ENCODE measurements around the gene MCRIP1. TPM values are rescaled to one million over a fixed set of nuclear protein-coding genes. Genes with fewer than 3 reads are reported as not detected.

MCRIP1 gene
- total and polyA plus RNA-seq, 2 donors, result 96.2 to 120 TPM

DNA sequence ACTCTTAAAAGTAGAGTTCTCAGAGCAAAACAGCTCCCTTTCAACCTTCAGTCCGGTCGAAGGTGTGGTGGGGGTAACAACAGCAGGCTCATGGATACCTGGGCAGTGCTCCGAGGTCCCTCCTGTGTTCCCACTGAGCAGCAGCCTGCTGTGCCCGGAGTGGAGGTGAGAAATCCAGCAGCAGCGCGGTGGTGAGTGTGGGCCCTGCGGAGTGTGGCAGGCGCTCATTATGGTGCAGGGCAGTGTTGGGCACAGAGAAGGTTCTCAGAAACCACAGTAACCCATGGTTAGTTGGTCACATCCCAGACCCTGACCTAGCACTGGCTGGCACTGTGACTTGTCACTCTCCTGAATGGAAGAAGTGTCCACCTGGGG lies 32.3 kb upstream of the MCRIP1 start:
- Histone ChIP-seq H3K4me1 (ENCODE audit: control insufficient read depth in 2 of 2, insufficient read depth in 2 of 2, low read length in 2 of 2) (peaks cover 13 to 46% of the 10 kb centered on the region in 2 donors), H3K36me3 (ENCODE audit: control insufficient read depth in 2 of 2, insufficient read depth in 2 of 2, low read length in 1 of 2) (peaks cover 45 to 47% of the 10 kb centered on the region in 2 donors)
- WGBS, result 98% methylated on average over 8 of the region's 8 CpGs

GRCh38 chr17:81863833-81864768 lies 31.0 kb upstream of the MCRIP1 start:
- Histone ChIP-seq H3K36me3 (ENCODE audit: control insufficient read depth in 2 of 2, insufficient read depth in 2 of 2, low read length in 1 of 2) (peaks cover 37% of the 10 kb centered on the region in 2 donors), H3K4me3 (ENCODE audit: low read length in 2 of 2) (no peak overlapping the region), H3K4me1 (ENCODE audit: control insufficient read depth in 2 of 2, insufficient read depth in 2 of 2, low read length in 2 of 2) (peaks cover 14 to 42% of the 10 kb centered on the region in 2 donors), H3K27me3 (ENCODE audit: control insufficient read depth in 2 of 2, insufficient read depth in 1 of 2, low read length in 1 of 2) (peaks cover 0 to 2% of the 10 kb centered on the region in 2 donors), H3K9me3 (ENCODE audit: control insufficient read depth in 2 of 2, insufficient read depth in 1 of 2, low read length in 1 of 2) (no peaks in the 10 kb centered on the region), H3K27ac (ENCODE audit: low read depth in 1 of 2, low read length in 1 of 2) (peak overlapping the region in 1 of 2 donors; percentile 60)
- WGBS, result 96% methylated on average over 9 of the region's 9 CpGs
- DNase-seq (ENCODE audit: low read depth in 6 of 9, low spot score in 9 of 9), result no peak

More for the DNA sequence above, 32.3 kb upstream of the MCRIP1 start:
- Histone ChIP-seq H3K9me3 (ENCODE audit: control insufficient read depth in 2 of 2, insufficient read depth in 1 of 2, low read length in 1 of 2) (no peaks in the 10 kb centered on the region), H3K27ac (ENCODE audit: low read depth in 1 of 2, low read length in 1 of 2) (no peak overlapping the region), H3K27me3 (ENCODE audit: control insufficient read depth in 2 of 2, insufficient read depth in 1 of 2, low read length in 1 of 2) (peaks cover 0 to 2% of the 10 kb centered on the region in 2 donors), H3K4me3 (ENCODE audit: low read length in 2 of 2) (no peak overlapping the region)
- DNase-seq (ENCODE audit: low read depth in 6 of 9, low spot score in 9 of 9), result no peak

GRCh38 chr17:81863123-81863675 lies 30.1 kb upstream of the MCRIP1 start:
- DNase-seq (ENCODE audit: low read depth in 6 of 9, low spot score in 9 of 9), result no peak
- no peaks in the 10 kb centered on the region for H3K27me3 ChIP-seq (ENCODE audit: control insufficient read depth in 2 of 2, insufficient read depth in 1 of 2, low read length in 1 of 2)
- H3K27ac ChIP-seq (ENCODE audit: low read depth in 1 of 2, low read length in 1 of 2), result no peak overlapping the region
- peaks cover 37% of the 10 kb centered on the region in 2 donors for H3K36me3 ChIP-seq (ENCODE audit: control insufficient read depth in 2 of 2, insufficient read depth in 2 of 2, low read length in 1 of 2)
- 94% methylated on average over 6 of the region's 6 CpGs for WGBS
- peaks cover 23 to 47% of the 10 kb centered on the region in 2 donors for H3K4me1 ChIP-seq (ENCODE audit: control insufficient read depth in 2 of 2, insufficient read depth in 2 of 2, low read length in 2 of 2)
- H3K9me3 ChIP-seq (ENCODE audit: control insufficient read depth in 2 of 2, insufficient read depth in 1 of 2, low read length in 1 of 2), result peaks cover 0 to 5% of the 10 kb centered on the region in 2 donors
- H3K4me3 ChIP-seq (ENCODE audit: low read length in 2 of 2), result no peak overlapping the region

DNA sequence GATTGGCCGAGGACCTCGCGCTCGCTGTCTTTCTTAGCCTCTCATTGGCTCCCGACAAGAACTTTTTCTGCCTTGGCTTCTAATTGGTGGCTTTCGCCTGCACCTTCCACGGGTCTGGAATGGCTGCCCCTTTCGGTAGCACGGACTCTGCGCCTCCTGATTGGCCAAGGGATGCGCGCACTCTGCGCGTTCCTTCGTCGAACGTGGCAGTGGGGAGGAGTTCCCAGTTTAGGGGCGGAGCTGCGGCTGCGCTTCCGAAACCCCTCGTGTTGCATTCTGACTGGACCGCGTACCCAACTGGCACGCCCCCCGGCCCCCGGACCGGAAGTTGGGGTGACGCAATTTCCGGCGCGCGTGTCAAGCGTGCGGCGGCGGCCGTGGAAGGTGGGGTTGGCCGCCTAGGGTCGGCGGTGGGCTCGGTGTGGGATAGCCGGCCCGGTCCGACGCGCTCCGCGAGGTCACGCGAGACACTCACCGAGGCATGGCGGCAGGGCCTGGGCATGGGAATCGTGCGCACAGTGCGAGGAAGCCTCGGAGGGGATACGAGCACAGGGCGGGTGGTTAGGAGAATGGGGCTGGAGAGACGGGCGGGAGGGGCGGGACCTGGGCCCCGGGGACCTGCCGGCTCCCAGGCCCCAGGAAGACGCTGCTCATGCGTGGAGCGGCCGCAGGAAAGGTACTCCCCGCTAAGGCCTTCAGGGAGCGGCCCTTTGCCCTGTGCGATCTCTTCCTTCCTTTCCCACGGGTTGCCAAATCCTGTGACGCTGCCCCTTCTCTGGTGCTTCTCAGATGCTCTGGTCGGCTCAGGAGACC lies 27.9 kb upstream of the MCRIP1 start:
- peaks cover 28 to 32% of the 10 kb centered on the region in 2 donors for H3K36me3 ChIP-seq (ENCODE audit: control insufficient read depth in 2 of 2, insufficient read depth in 2 of 2, low read length in 1 of 2)
- H3K4me1 ChIP-seq (ENCODE audit: control insufficient read depth in 2 of 2, insufficient read depth in 2 of 2, low read length in 2 of 2), result peaks cover 24 to 34% of the 10 kb centered on the region in 2 donors
- peak; percentile 99 to 100 (median 100) for DNase-seq (ENCODE audit: low read depth in 6 of 9, low spot score in 9 of 9)
- peak overlapping the region; percentile 64 to 97 for H3K4me3 ChIP-seq (ENCODE audit: low read length in 2 of 2)
- H3K27me3 ChIP-seq (ENCODE audit: control insufficient read depth in 2 of 2, insufficient read depth in 1 of 2, low read length in 1 of 2), result no peaks in the 10 kb centered on the region
- H3K9me3 ChIP-seq (ENCODE audit: control insufficient read depth in 2 of 2, insufficient read depth in 1 of 2, low read length in 1 of 2), result peaks cover 0 to 7% of the 10 kb centered on the region in 2 donors
- under 1% methylated on average over 74 of the region's 74 CpGs for WGBS
- peak overlapping the region; percentile 90 for H3K27ac ChIP-seq (ENCODE audit: low read depth in 1 of 2, low read length in 1 of 2)

DNA sequence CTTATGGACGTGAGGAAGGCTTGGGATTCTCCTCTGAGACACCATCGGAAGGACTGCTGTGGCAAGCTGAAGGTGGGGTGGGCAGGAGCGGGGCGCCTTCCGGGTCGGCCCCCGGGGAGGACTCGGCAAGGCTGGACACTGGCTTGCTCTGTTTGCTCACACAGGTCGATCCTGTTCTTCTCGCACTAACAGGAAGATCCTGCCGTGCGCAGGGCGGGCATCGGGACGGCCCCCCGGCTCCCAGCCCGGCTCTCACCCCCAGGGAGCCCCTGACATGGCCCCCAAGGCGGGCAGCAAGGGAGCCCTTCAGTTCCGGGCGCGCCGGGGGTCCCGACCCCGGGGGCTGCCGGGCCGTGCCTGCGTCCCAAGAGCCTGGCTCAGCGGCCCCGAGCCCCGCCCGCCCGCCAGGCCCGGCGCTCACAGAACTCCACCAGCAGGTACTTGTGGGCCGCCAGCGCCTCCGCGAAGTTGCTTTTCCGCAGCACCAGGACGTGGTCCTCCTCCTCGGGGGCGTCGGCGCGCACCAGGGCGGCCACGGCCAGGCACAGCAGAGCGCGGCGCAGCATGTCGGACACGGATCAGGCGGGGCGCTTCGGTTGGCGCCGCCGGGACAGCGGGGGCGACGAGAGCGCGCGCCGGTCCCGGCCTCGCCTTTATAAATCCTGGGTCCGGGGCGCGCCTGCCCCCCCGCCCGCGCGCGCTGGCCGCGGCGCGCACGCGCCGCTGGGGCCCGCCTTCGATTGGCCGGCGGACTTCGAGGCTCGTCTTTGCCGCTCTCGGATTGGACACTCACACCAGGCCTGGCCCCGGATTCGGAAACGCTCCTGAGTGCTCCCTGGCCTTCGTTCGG lies 27.0 kb upstream of the MCRIP1 start, which contains the start of gene P4HB:
Gene P4HB, minus strand, starts transcription at position 630 of the 850 bp plus-strand sequence. Its CDS starts 64 bp downstream, at position 566.
- peaks cover 29 to 34% of the 10 kb centered on the region in 2 donors for H3K36me3 ChIP-seq (ENCODE audit: control insufficient read depth in 2 of 2, insufficient read depth in 2 of 2, low read length in 1 of 2)
- peaks cover 24 to 34% of the 10 kb centered on the region in 2 donors for H3K4me1 ChIP-seq (ENCODE audit: control insufficient read depth in 2 of 2, insufficient read depth in 2 of 2, low read length in 2 of 2)
- H3K27ac ChIP-seq (ENCODE audit: low read depth in 1 of 2, low read length in 1 of 2), result peak within 1 kb of the TSS; percentile 90 to 95
- peaks cover 0 to 7% of the 10 kb centered on the region in 2 donors for H3K9me3 ChIP-seq (ENCODE audit: control insufficient read depth in 2 of 2, insufficient read depth in 1 of 2, low read length in 1 of 2)
- DNase-seq (ENCODE audit: low read depth in 6 of 9, low spot score in 9 of 9), result peak in 1 of 9 donors; percentile 31
- H3K4me3 ChIP-seq (ENCODE audit: low read length in 2 of 2), result peak within 1 kb of the TSS; percentile 73 to 97
- H3K27me3 ChIP-seq (ENCODE audit: control insufficient read depth in 2 of 2, insufficient read depth in 1 of 2, low read length in 1 of 2), result no peaks in the 10 kb centered on the region
- under 1% methylated on average over 95 of the region's 95 CpGs for WGBS

GRCh38 chr17:81858967-81859905 lies 26.1 kb upstream of the MCRIP1 start:
- Histone ChIP-seq H3K4me3 (ENCODE audit: low read length in 2 of 2) (peak overlapping the region; percentile 73 to 97), H3K4me1 (ENCODE audit: control insufficient read depth in 2 of 2, insufficient read depth in 2 of 2, low read length in 2 of 2) (peaks cover 24 to 34% of the 10 kb centered on the region in 2 donors), H3K27me3 (ENCODE audit: control insufficient read depth in 2 of 2, insufficient read depth in 1 of 2, low read length in 1 of 2) (no peaks in the 10 kb centered on the region), H3K27ac (ENCODE audit: low read depth in 1 of 2, low read length in 1 of 2) (peak overlapping the region in 1 of 2 donors; percentile 95), H3K9me3 (ENCODE audit: control insufficient read depth in 2 of 2, insufficient read depth in 1 of 2, low read length in 1 of 2) (peaks cover 0 to 7% of the 10 kb centered on the region in 2 donors), H3K36me3 (ENCODE audit: control insufficient read depth in 2 of 2, insufficient read depth in 2 of 2, low read length in 1 of 2) (peaks cover 38 to 40% of the 10 kb centered on the region in 2 donors)
- WGBS, result 74% methylated on average over 23 of the region's 23 CpGs
- DNase-seq (ENCODE audit: low read depth in 6 of 9, low spot score in 9 of 9), result no peak

- Histone ChIP-seq H3K36me3 (ENCODE audit: control insufficient read depth in 2 of 2, insufficient read depth in 2 of 2, low read length in 1 of 2) (peaks cover 46 to 47% of the 10 kb centered on the region in 2 donors), H3K4me3 (ENCODE audit: low read length in 2 of 2) (no peak overlapping the region), H3K27ac (ENCODE audit: low read depth in 1 of 2, low read length in 1 of 2) (no peak overlapping the region), H3K9me3 (ENCODE audit: control insufficient read depth in 2 of 2, insufficient read depth in 1 of 2, low read length in 1 of 2) (peaks cover 0 to 7% of the 10 kb centered on the region in 2 donors), H3K27me3 (ENCODE audit: control insufficient read depth in 2 of 2, insufficient read depth in 1 of 2, low read length in 1 of 2) (no peaks in the 10 kb centered on the region), H3K4me1 (ENCODE audit: control insufficient read depth in 2 of 2, insufficient read depth in 2 of 2, low read length in 2 of 2) (peaks cover 24 to 33% of the 10 kb centered on the region in 2 donors)
- 88% methylated on average over 30 of the region's 30 CpGs for WGBS
- no peak for DNase-seq (ENCODE audit: low read depth in 6 of 9, low spot score in 9 of 9)
Measured at GRCh38 chr17:81858170-81858966, 25.3 kb upstream of the MCRIP1 start.

Data from thymus (tissue), 11 donors.